ENCODE results near the gene TENM4. TPM values are rescaled to one million over a fixed set of nuclear protein-coding genes. Genes with fewer than 3 reads are reported as not detected.
A peak's percentile ranks its signal among the peaks of the same experiment; 100 is the strongest.

TENM4 gene
- total RNA-seq, 1 experiment from 2014 or later: not detected

GRCh38 chr11:79421820-79422219 lies 19.0 kb downstream of the TENM4 start:
- DNase-seq (ENCODE audit: low spot score): no peak

GRCh38 chr11:79419120-79419519 lies 21.7 kb downstream of the TENM4 start:
- DNase-seq (ENCODE audit: low spot score): peak; percentile 75

GRCh38 chr11:79418241-79418640 lies 22.6 kb downstream of the TENM4 start:
- no peak for DNase-seq (ENCODE audit: low spot score)

GRCh38 chr11:79417069-79417920 lies 23.5 kb downstream of the TENM4 start:
- DNase-seq (ENCODE audit: low spot score): no peak

DNA sequence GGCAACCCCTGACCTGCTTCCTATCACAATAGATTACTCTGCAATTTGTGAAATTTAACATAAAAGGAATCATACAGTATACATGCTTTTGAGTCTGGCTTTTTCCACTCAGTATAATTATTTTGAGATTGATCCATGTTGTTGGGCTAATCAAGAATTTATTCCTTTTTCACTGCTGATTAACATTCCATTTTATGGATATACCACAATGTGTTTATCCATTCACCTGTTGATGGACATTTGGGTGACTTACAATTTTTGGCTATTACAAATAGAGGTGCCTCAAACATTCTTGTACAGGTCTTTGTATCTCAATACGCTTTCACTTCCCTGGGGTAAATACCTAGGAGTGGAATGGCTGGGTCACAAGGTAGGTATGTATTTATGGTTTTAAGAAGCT lies 24.9 kb downstream of the TENM4 start:
- DNase-seq (ENCODE audit: low spot score): no peak

DNA sequence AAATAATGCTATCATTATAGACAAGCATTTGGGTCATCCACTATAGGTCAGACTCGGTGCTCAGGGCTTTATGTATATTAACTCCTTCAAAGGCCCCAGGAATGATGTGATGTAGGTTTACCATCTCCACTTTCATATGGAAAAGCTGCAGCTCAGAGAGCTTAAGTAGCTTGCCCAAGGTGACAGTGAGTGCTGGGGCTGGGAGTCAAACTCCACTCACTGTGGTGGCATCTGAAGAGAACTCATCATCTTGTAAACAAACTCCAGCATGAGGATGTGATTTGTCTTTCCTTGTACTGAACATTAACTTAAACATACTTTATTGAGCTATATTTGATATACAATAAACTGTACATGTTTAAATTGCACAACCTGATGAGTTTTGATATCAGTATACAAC lies 25.4 kb downstream of the TENM4 start:
- DNase-seq (ENCODE audit: low spot score): no peak

DNA sequence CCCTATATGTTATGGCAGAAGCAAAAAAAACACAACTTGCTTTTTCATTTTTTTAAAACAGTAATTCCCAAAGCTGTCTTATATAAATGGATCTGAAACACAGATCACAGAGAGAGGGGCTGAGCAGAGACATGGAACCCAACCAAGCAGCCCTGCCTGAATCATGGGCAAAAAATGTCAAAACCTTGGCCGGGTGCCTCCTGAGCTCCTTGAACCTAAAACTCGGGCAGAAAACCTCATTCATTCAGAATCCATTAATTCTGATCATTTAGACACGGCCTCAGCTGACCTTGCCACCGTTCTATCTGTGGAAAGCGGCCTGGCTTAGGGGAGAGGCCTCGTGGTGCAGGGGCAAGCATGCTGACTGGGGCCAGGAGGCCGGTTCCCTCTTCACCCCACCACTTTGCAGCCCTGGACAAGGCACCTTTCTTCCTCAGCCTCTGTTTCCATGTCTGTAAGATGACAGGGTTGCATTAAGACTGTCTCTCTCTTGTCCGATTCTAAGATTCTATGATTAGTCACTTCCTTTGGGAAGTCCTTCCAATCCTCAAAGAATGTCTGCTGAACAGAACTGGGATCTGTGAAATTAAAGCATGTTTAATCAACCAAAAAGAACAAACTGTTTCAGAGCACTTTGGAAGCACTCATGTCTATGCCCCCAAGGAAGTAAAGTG lies 26.0 kb downstream of the TENM4 start:
- no peak for DNase-seq (ENCODE audit: low spot score)

GRCh38 chr11:79414041-79414440 lies 26.8 kb downstream of the TENM4 start:
- no peak for DNase-seq (ENCODE audit: low spot score)

DNA sequence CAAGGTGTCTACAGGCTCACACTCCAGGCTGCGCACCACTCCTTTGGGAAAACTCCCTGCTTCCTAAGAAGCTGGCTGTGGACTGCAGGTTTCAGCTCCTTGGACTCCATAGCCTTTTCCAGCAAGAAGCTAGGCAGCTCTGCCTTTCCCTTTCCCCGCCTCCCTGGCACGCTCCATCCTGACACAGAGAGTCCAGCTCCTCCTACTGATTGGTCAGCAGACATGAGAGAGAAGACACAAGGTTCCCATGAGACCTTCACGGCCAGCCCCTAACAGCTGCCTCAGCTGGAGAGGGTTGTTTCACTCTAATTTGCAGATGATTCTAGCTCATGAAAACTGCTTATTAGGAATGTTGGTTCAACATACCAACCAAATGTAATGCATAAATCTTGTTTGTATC lies 27.6 kb downstream of the TENM4 start:
- DNase-seq (ENCODE audit: low spot score): peak; percentile 12

GRCh38 chr11:79412761-79413160 lies 28.1 kb downstream of the TENM4 start:
- DNase-seq (ENCODE audit: low spot score): no peak

DNA sequence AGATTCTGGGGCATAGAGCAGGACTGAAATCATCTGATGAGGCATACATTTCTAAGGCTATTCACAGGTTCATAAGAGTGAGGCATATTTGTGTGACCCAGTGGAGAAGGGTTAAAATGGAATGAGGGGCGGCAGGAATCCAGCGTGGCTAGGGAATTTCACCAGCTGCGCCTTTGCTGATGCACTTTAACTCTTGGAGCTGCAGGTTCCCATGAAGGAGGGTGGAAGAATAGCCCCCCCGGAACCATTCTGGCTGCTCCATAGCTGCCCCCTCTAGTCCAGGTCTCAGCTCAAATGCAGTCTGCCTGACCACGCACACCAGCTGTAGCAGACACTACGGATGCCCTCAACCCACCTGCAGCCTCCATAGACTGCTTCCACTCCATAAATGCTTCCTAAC lies 31.5 kb downstream of the TENM4 start:
- no peak for DNase-seq (ENCODE audit: low spot score)

- DNase-seq (ENCODE audit: low spot score): no peak
These were observed 34.5 kb downstream of the TENM4 start for GRCh38 chr11:79406376-79406775.

- DNase-seq (ENCODE audit: low spot score): no peak
These were observed 36.0 kb downstream of the TENM4 start for GRCh38 chr11:79404806-79405205.

- DNase-seq (ENCODE audit: low spot score): no peak
These were observed 36.5 kb downstream of the TENM4 start for GRCh38 chr11:79404325-79404724.

DNA sequence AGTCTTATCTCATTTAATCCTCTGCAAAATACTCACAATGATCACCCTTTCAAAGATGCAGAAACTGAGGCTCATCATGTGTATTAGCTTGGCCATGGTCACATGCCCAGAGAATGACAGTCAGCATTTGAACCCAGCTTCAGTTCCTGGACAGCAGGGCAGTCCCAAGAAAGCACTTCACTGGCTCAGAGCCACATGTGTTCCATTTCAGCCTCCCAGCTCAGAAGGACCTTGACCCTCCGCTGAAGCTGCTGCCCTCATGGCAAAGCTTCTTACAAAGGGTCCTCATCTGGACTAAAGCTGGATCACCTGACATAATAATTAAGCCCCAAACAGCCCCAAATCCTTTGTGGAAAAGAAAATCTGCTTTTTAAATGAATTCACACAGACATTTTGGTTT lies 37.0 kb downstream of the TENM4 start:
- DNase-seq (ENCODE audit: low spot score): no peak

GRCh38 chr11:79402912-79403311 lies 37.9 kb downstream of the TENM4 start:
- no peak for DNase-seq (ENCODE audit: low spot score)

DNA sequence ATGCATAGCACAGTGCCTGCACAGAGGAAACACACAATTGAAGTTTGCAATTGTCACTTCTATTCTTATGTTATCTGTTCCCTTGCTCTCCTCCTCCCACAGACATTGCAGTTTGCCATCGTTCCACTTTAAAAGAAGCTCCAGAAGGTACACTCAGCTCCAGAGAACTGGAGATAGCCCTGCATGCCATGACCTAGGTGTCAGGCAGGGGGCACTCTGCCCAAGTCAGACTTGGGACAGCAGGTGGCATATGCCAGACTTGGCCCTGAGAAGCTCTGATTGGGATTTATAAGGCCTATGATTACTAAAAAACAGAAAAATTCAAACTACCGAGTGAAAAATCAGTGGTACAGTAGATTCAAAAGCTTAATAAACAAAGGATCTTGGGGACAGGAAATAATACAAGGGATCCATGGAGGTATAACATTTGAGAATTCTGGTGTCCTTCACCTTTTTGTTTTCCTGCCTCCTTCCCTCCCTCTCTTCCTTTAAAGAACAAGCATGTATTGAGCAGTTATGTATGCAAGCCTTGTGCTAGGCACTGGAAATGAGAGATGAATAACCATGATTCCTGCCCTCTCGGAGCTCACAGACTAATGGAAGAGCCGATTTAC lies 40.0 kb downstream of the TENM4 start:
- peak; percentile 68 for DNase-seq (ENCODE audit: low spot score)

- DNase-seq (ENCODE audit: low spot score): no peak
These were observed 40.6 kb downstream of the TENM4 start for GRCh38 chr11:79400206-79400605.

DNA sequence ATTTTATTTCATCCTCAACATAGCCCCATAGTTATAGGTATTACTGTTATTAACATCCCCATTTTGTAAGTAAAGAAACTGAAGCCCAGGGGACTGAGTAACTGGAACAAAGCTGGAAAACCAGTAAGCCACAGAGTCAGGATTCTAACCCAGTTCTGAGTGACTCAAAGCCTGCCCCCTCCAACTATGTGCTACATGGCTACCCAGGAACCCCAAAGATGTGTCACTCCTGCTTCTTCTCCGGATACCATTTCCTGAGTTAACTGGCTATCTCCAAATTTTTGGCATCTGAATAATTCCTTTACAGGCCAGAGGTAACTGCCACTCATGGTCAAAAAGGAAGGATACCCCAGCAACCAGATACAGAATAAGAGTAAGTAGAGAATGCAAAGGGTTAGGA lies 43.6 kb downstream of the TENM4 start:
- DNase-seq (ENCODE audit: low spot score): no peak

DNA sequence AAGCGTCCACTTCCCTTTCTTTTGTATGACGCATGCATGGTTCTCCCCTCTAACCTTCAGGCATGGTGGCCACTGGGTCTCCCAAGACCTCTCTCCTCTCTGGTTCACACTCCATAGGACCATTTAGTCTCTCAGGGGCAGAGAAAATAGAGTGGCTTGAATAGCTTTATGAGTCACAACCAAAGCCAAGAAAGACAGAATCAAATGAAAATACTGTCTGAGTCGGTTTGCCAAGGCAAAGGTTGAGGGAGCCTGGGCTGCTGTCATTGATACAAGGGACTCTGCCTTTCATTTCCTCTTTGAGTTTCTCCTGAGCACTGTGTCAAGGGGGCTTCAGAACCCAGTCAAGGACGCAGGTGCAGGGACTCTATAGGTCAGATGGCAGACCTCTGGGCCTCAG lies 44.2 kb downstream of the TENM4 start:
- no peak for DNase-seq (ENCODE audit: low spot score)

GRCh38 chr11:79396001-79396400 lies 44.8 kb downstream of the TENM4 start:
- no peak for DNase-seq (ENCODE audit: low spot score)

GRCh38 chr11:79393362-79394043 lies 47.3 kb downstream of the TENM4 start:
- DNase-seq (ENCODE audit: low spot score): no peak
